HG03571 (cell line): Measurements from ENCODE around the gene LUC7L2.
"Not testable (repeated sequence)": the region's sequence is repeated elsewhere in the genome, so short reads cannot be mapped to it uniquely, and the experiment has no call there.

Experiments
- ATAC-seq: cut with Tn5 transposase; IDR thresholded peaks from one replicate; pipeline ENCODE4 v1.9.1; 2021; ENCODE audit not compliant: unreplicated experiment

Gene LUC7L2

DNA sequence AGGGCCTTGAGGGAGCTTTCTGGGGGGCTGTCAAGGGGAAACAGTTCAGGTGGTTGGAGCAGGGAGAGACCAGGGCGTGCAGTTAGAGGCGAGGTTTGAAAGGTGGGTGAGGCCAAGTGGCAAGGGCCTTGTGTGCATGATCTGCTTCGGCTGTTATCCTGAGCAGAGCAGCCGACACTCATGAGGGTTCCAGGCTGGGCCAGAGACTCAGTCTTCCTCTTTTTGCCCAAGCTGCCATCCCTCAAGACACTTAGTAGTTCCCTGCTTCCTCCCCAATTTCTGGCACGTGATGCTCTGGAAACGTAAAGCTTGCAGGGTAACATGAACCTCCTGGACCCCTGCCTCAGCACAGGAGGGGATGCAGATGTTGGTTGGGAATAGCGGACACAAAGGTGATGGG lies 79.7 kb downstream of the LUC7L2 start:
- ATAC-seq: no peak

DNA sequence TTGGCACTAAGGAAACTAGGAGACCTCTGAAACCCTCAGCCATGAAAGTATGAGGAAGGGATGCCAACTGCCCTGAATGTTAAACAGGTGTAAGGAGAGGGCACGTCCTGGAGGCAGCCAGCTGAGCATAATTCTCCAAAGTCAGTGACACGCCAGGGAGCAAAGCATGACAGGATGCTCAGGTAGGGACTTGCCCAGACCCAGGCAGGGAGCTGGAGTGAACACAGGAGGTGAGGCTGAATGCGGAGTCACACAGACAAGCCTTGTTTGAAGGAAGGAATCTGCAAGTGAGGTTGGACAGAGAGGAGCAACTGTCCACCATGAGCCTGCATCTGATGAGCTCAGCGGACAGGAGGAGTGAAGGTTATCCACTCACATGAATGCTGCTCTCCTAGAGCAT lies 82.3 kb downstream of the LUC7L2 start:
- ATAC-seq: no peak

GRCh38 chr7:139446051-139446890 lies 86.6 kb downstream of the LUC7L2 start:
- ATAC-seq: no peak

DNA sequence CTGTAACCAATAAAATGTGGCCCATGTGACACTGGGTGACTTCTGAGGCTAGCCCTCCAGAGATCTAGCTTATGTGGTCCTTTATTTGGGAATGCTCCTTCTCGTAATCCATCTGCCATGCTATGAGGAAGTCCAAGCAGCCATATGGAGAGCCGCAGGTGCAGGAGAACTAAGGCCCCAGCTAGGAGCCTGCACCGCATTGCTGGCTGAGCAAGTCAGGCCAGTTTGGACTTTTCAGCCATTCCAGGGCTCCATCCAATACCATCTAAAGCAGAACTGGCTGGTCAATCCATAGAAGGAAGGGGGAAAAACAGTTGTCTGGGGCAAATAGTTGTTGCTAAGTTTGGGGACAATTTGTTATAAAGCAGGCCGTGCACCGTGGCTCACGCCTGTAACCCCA lies 91.2 kb downstream of the LUC7L2 start:
- no peak for ATAC-seq

DNA sequence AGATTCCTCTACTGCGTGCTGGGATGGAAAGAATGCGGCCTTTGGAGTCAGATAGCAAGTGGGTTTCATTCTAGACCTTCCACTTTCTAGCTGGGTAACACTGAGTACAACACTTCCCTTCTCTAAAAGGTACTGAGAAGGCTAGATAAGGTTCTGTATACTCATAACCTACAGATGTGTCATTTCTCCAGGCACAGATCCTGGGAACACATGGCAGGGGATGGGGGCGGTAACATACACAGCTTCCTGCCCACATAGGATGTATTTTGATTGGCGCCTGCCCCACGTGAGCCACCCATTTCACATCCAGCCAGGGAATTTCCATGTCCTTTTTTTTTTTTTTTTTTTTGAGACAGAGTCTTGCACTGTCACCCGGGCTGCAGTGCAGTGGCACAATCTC lies 91.9 kb downstream of the LUC7L2 start:
- no peak for ATAC-seq

DNA sequence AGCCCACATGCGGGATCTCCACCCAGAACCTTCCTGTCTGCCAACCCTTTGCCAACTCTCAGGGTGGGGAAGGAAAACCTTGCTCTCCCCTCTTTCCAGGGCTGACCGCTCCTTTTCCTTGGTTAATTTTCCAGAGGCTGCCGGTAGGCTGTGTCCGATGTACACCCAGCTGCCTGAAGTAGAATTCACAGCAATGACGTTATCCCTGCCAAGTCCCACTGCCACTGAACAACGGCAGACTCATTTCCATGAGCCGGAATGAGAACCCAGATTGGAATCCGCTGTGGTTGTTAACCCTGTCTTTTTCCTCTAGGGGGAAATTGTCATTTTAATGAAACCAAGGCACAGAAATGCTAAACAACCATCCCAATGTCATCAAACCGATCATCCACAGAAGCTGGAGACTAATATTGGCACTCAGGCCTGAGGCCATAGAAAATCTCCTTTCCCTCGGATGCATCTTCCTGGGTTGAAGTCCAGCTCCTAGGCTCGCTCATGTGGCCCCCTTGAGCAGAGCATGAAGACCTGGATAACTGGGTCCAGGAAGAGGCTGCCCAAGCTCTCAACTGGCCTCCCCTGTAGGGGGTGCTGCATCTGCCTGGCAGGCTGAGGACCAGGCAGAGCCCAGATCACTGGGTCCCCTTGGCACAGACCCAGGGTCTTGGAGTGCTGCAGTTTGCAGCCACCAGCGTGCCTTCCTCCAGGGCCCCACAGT lies 93.4 kb downstream of the LUC7L2 start:
- ATAC-seq: no peak

- no peak for ATAC-seq
These were observed 94.1 kb downstream of the LUC7L2 start for GRCh38 chr7:139453673-139454321.

DNA sequence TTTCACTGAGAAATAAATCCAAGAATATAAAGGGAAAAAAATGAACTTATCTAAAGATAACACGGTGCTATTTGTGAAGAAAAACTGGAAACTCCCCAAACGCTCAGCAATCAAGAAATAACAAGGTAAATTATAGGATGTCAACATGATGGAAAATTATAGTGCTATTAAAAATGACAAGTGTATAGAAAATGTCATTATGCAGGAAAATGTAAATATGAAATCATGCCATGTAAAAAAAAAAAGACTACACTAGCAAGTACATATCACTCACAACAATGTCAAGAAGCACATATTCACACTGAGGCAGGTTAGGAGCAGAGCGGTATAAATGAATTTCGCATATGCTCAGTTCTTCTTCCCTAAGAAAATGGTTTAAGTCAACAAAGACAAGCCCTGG lies 96.1 kb downstream of the LUC7L2 start:
- ATAC-seq: no peak

DNA sequence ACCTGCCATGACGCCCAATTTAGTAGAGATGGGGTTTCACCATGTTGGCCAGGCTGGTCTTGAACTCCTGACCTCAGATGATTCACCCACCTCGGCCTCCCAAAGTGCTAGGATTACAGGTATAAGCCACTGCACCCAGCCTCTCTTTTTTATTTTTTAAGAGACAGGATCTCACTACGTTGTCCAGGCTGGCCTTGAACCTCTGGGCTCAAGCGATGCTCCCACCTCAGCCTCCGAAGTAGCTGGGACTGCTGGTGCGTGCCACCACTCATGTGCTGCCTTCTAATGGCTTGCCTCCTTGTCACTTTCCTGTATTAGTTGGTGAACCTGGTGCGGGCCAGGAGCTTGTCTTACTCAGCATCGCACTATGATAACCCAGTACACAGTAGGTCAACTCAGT lies 96.8 kb downstream of the LUC7L2 start:
- no peak for ATAC-seq

DNA sequence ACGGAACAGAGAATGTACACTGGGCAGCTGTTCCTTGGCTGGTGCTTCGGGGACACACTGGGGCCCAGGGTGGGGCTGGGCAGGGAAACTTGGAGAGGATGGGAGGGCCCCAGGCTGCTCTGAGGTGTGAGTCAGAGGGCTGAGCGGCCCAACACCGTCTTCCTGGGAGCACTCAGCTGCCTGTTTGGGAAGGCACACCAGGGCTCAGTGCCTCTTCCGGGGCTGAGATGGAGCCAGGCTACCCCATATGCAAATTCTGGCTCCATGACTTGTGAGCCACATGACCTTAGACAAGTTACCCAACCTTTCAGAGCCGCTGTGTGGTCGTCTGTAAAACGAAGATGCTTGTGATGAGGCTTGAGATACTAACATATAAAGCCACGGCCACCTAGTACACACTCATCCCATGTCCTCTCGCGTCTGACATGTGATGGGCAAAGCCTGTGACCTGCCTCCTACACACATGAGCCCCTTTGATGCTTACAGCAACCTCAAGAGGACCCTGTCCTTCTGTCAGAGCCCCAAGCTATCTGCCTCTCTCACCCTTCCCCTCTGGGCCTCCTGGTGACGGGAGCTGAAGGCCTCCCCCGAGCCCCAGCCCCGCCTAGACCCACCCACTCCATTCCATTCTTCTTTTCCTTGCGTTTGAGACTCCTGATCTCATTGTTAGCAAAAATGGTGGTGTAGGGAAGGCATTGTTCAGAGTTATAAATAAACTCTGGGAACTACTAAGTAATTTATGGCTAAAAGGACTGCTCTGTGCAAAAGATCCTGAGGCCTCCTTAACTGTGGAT lies 97.7 kb downstream of the LUC7L2 start:
- ATAC-seq: no peak

GRCh38 chr7:139463421-139463820 lies 103.7 kb downstream of the LUC7L2 start:
- not testable (repeated sequence) for ATAC-seq

GRCh38 chr7:139464511-139464910 lies 104.8 kb downstream of the LUC7L2 start:
- not testable (repeated sequence) for ATAC-seq

GRCh38 chr7:139465072-139465471 lies 105.4 kb downstream of the LUC7L2 start:
- ATAC-seq: not testable (repeated sequence)

GRCh38 chr7:139467729-139468128 lies 108.0 kb downstream of the LUC7L2 start:
- not testable (repeated sequence) for ATAC-seq

- ATAC-seq: not testable (repeated sequence)
These were observed 108.6 kb downstream of the LUC7L2 start for GRCh38 chr7:139468281-139468680.

- no peak for ATAC-seq
These were observed 112.2 kb downstream of the LUC7L2 start for GRCh38 chr7:139471740-139472353.
